ENCODE data around the gene CUX1. TPM values are rescaled to one million over a fixed set of nuclear protein-coding genes. Genes with fewer than 3 reads are reported as not detected.

The CUX1 gene
- total and polyA plus RNA-seq, 10 of the 15 experiments (the other 5 are each of a cell fraction or from before 2014, with no cell fraction given): 6.1 to 48.6 (median 25.9) TPM

DNA sequence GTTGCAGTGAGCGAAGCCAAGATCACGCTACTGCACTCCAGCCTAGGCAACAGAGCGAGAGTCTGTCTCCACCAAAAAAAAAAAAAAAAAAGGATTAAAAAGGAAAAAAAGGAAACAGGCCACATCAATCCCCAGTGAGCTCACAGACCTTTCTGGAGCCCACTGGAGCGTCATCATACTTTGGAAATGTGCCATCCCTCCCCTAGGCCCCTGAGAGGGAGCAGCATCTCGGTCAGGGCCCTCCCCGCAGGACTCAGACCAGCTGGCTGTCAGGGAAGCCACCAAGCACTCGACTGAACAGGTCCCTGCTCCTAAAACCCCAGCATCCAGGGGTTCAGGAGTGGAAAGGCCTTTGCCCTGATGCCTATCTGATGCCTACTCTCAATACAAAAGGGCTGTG is 371.3 kb downstream of the CUX1 start (continued):
- no peak for TF ChIP-seq SPI1 (IDR thresholded peaks at IDR 0.05; ENCODE audit: borderline replicate concordance, insufficient read depth, low read depth, low read length)
- TF ChIP-seq ZZZ3 (IDR thresholded peaks at IDR 0.05; ENCODE audit: control insufficient read depth, insufficient read length, low read depth): no peak
- no peak for TF ChIP-seq ZNF207 (IDR thresholded peaks at IDR 0.05; ENCODE audit: borderline replicate concordance)
- TF ChIP-seq BRCA1 (IDR thresholded peaks at IDR 0.05; ENCODE audit: low read depth, low read length): no peak
- TF ChIP-seq, protein P1, sequence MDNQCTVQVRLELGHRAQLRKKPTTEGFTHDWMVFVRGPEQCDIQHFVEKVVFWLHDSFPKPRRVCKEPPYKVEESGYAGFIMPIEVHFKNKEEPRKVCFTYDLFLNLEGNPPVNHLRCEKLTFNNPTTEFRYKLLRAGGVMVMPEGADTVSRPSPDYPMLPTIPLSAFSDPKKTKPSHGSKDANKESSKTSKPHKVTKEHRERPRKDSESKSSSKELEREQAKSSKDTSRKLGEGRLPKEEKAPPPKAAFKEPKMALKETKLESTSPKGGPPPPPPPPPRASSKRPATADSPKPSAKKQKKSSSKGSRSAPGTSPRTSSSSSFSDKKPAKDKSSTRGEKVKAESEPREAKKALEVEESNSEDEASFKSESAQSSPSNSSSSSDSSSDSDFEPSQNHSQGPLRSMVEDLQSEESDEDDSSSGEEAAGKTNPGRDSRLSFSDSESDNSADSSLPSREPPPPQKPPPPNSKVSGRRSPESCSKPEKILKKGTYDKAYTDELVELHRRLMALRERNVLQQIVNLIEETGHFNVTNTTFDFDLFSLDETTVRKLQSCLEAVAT (IDR thresholded peaks at IDR 0.05): no peak

DNA sequence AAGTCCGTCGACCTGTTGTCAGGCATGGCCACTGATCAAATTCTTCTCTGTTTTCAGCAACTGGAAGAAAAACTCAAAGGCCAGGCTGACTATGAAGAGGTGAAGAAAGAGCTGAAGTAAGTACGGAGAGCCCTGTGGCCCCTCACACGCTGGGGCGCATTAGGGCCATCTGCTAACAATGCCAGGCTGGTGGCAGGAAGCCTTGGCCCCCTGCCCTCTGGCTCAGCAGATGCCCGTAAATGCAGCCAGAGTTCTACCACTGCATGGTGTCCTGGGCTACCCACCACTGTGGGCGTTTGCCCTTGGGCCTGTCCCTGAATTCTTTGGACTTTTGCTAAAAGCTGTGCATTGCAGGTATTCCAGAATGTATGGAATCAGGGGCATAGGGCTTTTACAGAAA is 372.3 kb downstream of the CUX1 start:
- Histone ChIP-seq H3K27me3 (replicated peaks in 1 of 2; ENCODE audit: control insufficient read depth in 2 of 2, insufficient read depth in 2 of 2, low read length in 1 of 2) (no peaks in the 10 kb centered on the region), H3K27ac (ENCODE audit: control insufficient read depth, insufficient read depth) (no peak overlapping the region), H3K9ac (ENCODE audit: control insufficient read depth, insufficient read depth, low read length) (no peak overlapping the region), H3K4me1 (ENCODE audit: control insufficient read depth, insufficient read depth, low read length) (no peaks in the 10 kb centered on the region), H3K36me3 (ENCODE audit: control insufficient read depth in 2 of 2, insufficient read depth in 2 of 2, low read length in 1 of 2) (peaks cover 12% of the 10 kb centered on the region in 2 experiments; a peak in 3 of 4 replicates), H2AFZ (ENCODE audit: control insufficient read depth, low read depth, low read length) (no peak overlapping the region), H3K9me3 (replicated peaks; ENCODE audit: control insufficient read depth, insufficient read depth, low read length) (no peaks in the 10 kb centered on the region), H3K4me2 (ENCODE audit: control insufficient read depth, insufficient read depth) (no peak overlapping the region), H4K20me1 (ENCODE audit: control insufficient read depth, insufficient read depth) (no peaks in the 10 kb centered on the region), H3K4me3 (no peak overlapping the region), H3K79me2 (ENCODE audit: control insufficient read depth, insufficient read depth, low read length) (no peaks in the 10 kb centered on the region)
- SMC1A ChIA-PET (ENCODE audit: uncharacterized antibody, unreplicated experiment): interaction anchor here (1.3 kb wide), 1 partner anchor 11 kb away, joined by 3 read pairs; no protein-coding TSS in a partner anchor
- no peak for TF ChIP-seq RFX5 (IDR thresholded peaks at IDR 0.05; ENCODE audit: low read depth, low read length)
- TF ChIP-seq BRCA1 (IDR thresholded peaks at IDR 0.05; ENCODE audit: low read depth, low read length): no peak
- TF ChIP-seq DPF2 (IDR thresholded peaks at IDR 0.05): no peak
- TF ChIP-seq, protein P2, sequence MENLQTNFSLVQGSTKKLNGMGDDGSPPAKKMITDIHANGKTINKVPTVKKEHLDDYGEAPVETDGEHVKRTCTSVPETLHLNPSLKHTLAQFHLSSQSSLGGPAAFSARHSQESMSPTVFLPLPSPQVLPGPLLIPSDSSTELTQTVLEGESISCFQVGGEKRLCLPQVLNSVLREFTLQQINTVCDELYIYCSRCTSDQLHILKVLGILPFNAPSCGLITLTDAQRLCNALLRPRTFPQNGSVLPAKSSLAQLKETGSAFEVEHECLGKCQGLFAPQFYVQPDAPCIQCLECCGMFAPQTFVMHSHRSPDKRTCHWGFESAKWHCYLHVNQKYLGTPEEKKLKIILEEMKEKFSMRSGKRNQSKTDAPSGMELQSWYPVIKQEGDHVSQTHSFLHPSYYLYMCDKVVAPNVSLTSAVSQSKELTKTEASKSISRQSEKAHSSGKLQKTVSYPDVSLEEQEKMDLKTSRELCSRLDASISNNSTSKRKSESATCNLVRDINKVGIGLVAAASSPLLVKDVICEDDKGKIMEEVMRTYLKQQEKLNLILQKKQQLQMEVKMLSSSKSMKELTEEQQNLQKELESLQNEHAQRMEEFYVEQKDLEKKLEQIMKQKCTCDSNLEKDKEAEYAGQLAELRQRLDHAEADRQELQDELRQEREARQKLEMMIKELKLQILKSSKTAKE (IDR thresholded peaks at IDR 0.05; ENCODE audit: low read depth, poor library complexity, severe bottlenecking): no peak
- TF ChIP-seq TCF7 (IDR thresholded peaks at IDR 0.05; ENCODE audit: borderline replicate concordance): no peak
- TF ChIP-seq, protein P3, sequence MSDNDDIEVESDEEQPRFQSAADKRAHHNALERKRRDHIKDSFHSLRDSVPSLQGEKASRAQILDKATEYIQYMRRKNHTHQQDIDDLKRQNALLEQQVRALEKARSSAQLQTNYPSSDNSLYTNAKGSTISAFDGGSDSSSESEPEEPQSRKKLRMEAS (IDR thresholded peaks at IDR 0.05; ENCODE audit: low read depth, low read length): no peak
- TF ChIP-seq PAX8 (IDR thresholded peaks at IDR 0.05): no peak
- TF ChIP-seq, protein P4, sequence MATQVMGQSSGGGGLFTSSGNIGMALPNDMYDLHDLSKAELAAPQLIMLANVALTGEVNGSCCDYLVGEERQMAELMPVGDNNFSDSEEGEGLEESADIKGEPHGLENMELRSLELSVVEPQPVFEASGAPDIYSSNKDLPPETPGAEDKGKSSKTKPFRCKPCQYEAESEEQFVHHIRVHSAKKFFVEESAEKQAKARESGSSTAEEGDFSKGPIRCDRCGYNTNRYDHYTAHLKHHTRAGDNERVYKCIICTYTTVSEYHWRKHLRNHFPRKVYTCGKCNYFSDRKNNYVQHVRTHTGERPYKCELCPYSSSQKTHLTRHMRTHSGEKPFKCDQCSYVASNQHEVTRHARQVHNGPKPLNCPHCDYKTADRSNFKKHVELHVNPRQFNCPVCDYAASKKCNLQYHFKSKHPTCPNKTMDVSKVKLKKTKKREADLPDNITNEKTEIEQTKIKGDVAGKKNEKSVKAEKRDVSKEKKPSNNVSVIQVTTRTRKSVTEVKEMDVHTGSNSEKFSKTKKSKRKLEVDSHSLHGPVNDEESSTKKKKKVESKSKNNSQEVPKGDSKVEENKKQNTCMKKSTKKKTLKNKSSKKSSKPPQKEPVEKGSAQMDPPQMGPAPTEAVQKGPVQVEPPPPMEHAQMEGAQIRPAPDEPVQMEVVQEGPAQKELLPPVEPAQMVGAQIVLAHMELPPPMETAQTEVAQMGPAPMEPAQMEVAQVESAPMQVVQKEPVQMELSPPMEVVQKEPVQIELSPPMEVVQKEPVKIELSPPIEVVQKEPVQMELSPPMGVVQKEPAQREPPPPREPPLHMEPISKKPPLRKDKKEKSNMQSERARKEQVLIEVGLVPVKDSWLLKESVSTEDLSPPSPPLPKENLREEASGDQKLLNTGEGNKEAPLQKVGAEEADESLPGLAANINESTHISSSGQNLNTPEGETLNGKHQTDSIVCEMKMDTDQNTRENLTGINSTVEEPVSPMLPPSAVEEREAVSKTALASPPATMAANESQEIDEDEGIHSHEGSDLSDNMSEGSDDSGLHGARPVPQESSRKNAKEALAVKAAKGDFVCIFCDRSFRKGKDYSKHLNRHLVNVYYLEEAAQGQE (IDR thresholded peaks at IDR 0.05; ENCODE audit: low read depth, low read length): no peak
- TF ChIP-seq BMI1 (IDR thresholded peaks at IDR 0.05; ENCODE audit: borderline replicate concordance): no peak
- no peak for TF ChIP-seq FOXM1 (IDR thresholded peaks at IDR 0.05; ENCODE audit: low read depth, low read length)
- TF ChIP-seq FOS (IDR thresholded peaks at IDR 0.05; ENCODE audit: borderline replicate concordance, extremely low read depth, insufficient read length): no peak
- no peak for TF ChIP-seq RAD51 (IDR thresholded peaks at IDR 0.05)
- no peak for TF ChIP-seq BCL11A (IDR thresholded peaks at IDR 0.05; ENCODE audit: low read depth, low read length)
- RAD21 ChIA-PET (ENCODE audit: unreplicated experiment): interaction anchor here (1.0 kb wide), 1 partner anchor 331 kb away, joined by 3 read pairs; no protein-coding TSS in a partner anchor
- DNase-seq (ENCODE audit: low read depth, low spot score): no peak
- 98% methylated on average over 7 of the region's 7 CpGs for WGBS (ENCODE audit: insufficient coverage, insufficient replicate concordance, low lambda C conversion rate, missing lambda C conversion rate)
- in situ Hi-C loops (cut with MboI) (no loop called here), intact Hi-C loops (cut with micrococcal nuclease; ENCODE audit: unreplicated experiment) (no loop called here)
- POLR2A ChIA-PET: no interaction called here
- ATAC-seq: no peak
- FAIRE-seq: no peak
- CTCF ChIA-PET: interaction anchor here (1.4 kb wide), 1 partner anchor 289 kb away, joined by 4 read pairs; no protein-coding TSS in a partner anchor
- BruUV-seq (replicated peaks): no TSS peak
